Measurements from ENCODE around the gene LMBRD2. TPM values are rescaled to one million over a fixed set of nuclear protein-coding genes. Genes with fewer than 3 reads are reported as not detected.
A peak's percentile ranks its signal among the peaks of the same experiment; 100 is the strongest.
"Not testable (repeated sequence)": the region's sequence is repeated elsewhere in the genome, so short reads cannot be mapped to it uniquely, and the experiment has no call there.

The LMBRD2 gene
- total and polyA plus RNA-seq, 9 of the 15 experiments (the other 6 are each of a cell fraction or from before 2014, with no cell fraction given): 2.1 to 24.2 (median 10.6) TPM

DNA sequence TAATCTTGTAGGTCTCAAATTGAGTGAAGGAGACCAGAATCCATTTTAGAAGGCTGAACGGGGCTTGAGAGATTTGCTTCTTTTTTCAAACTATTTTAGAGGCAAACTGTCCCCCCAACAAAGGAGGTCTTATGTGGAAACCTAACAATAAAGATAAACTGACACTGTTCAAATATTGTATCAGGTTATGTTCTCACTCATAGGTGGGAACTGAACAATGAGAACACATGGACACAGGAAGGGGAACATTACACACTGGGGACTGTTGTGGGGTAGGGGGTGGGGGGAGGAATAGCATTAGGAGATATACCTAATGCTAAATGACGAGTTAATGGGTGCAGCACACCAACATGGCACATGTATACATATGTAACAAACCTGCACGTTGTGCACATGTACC is 47.1 kb upstream of the LMBRD2 start:
- H3K36me3 ChIP-seq (ENCODE audit: control insufficient read depth, insufficient read depth, low read length): peaks cover 78% of the 10 kb centered on the region; the same call in 2 of the 3 replicates
- H3K4me1 ChIP-seq (replicated peaks in 1 of 2; ENCODE audit: control insufficient read depth in 2 of 2, insufficient read depth in 2 of 2, low read length in 2 of 2); H3K4me3 ChIP-seq; H3K9me1 ChIP-seq (ENCODE audit: control insufficient read depth, insufficient read depth, low read length); intact Hi-C loops (cut with micrococcal nuclease); H4K20me1 ChIP-seq (replicated peaks; ENCODE audit: control insufficient read depth, insufficient read depth, low read length); H2AFZ ChIP-seq (ENCODE audit: low read depth, low read length); CTCF ChIA-PET (ENCODE audit: low intra/inter-chr PET ratio); ATAC-seq; H3K9ac ChIP-seq (ENCODE audit: insufficient read depth in 1 of 2, low read depth in 2 of 2, low read length in 2 of 2); H3K4me2 ChIP-seq (ENCODE audit: insufficient read depth, low read length); H3K27me3 ChIP-seq (ENCODE audit: control insufficient read depth in 2 of 2, insufficient read depth in 2 of 2, low read length in 2 of 2); H3K79me2 ChIP-seq (ENCODE audit: control insufficient read depth, insufficient read depth, low read length); in situ Hi-C loops (cut with MboI); DNase-seq (ENCODE audit: extremely low read depth in 1 of 4, low spot score in 3 of 4); FAIRE-seq; H3K9me3 ChIP-seq (replicated peaks; ENCODE audit: control insufficient read depth, insufficient read depth, low read depth, low read length); POLR2A ChIA-PET; BruUV-seq (replicated peaks); H3K27ac ChIP-seq (ENCODE audit: extremely low read depth, low read depth, low read length): not testable (repeated sequence)
- WGBS (ENCODE audit: insufficient coverage, low coverage, missing lambda C conversion rate): 93% methylated on average over 1 of the region's 3 CpGs

DNA sequence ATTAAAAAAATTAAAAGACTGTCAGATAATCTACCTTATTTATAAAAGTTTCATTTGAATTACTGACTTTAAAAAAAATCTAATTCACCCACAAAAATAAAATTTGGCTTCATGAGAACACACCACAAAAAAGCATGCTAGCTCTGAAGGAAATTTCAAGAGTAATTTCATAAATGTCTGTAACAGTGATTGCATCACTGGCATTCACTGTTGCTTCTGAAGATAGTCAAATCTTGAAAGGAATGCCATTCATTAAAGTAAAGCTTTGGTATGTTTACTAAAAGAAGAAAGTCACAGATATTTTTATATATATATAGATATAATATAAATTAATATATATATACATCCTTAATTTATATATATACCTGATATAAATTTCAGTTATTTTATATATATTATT is 46.6 kb upstream of the LMBRD2 start:
- H3K27ac ChIP-seq (ENCODE audit: extremely low read depth, low read depth, low read length): no peak overlapping the region
- H3K9me3 ChIP-seq (replicated peaks; ENCODE audit: control insufficient read depth, insufficient read depth, low read depth, low read length): no peaks in the 10 kb centered on the region
- H3K4me2 ChIP-seq (ENCODE audit: insufficient read depth, low read length): no peak overlapping the region
- ATAC-seq (no peak), FAIRE-seq (no peak), DNase-seq (ENCODE audit: extremely low read depth in 1 of 4, low spot score in 3 of 4) (no peak)
- in situ Hi-C loops (cut with MboI): no loop called here
- H3K9ac ChIP-seq (ENCODE audit: insufficient read depth in 1 of 2, low read depth in 2 of 2, low read length in 2 of 2): no peak overlapping the region
- H2AFZ ChIP-seq (ENCODE audit: low read depth, low read length): no peak overlapping the region
- POLR2A ChIA-PET: no interaction called here
- H3K4me3 ChIP-seq: no peak overlapping the region
- no peaks in the 10 kb centered on the region for H4K20me1 ChIP-seq (replicated peaks; ENCODE audit: control insufficient read depth, insufficient read depth, low read length)
- intact Hi-C loops (cut with micrococcal nuclease): no loop called here
- CTCF ChIA-PET (ENCODE audit: low intra/inter-chr PET ratio): no interaction called here
- H3K79me2 ChIP-seq (ENCODE audit: control insufficient read depth, insufficient read depth, low read length): no peaks in the 10 kb centered on the region
- H3K27me3 ChIP-seq (ENCODE audit: control insufficient read depth in 2 of 2, insufficient read depth in 2 of 2, low read length in 2 of 2): no peaks in the 10 kb centered on the region
- no peaks in the 10 kb centered on the region for H3K9me1 ChIP-seq (ENCODE audit: control insufficient read depth, insufficient read depth, low read length)
- TF ChIP-seq, protein P1, sequence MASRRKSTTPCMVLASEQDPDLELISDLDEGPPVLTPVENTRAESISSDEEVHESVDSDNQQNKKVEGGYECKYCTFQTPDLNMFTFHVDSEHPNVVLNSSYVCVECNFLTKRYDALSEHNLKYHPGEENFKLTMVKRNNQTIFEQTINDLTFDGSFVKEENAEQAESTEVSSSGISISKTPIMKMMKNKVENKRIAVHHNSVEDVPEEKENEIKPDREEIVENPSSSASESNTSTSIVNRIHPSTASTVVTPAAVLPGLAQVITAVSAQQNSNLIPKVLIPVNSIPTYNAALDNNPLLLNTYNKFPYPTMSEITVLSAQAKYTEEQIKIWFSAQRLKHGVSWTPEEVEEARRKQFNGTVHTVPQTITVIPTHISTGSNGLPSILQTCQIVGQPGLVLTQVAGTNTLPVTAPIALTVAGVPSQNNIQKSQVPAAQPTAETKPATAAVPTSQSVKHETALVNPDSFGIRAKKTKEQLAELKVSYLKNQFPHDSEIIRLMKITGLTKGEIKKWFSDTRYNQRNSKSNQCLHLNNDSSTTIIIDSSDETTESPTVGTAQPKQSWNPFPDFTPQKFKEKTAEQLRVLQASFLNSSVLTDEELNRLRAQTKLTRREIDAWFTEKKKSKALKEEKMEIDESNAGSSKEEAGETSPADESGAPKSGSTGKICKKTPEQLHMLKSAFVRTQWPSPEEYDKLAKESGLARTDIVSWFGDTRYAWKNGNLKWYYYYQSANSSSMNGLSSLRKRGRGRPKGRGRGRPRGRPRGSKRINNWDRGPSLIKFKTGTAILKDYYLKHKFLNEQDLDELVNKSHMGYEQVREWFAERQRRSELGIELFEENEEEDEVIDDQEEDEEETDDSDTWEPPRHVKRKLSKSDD (conservative IDR thresholded peaks at IDR 0.05; ENCODE audit: low read length): no peak
- TF ChIP-seq MBD2 (IDR thresholded peaks at IDR 0.05; ENCODE audit: borderline replicate concordance, low read depth) (no peak), ATF3 (IDR thresholded peaks at IDR 0.05) (0 out of 2 replicates have a peak, but pooled peaks have one; percentile 35), ATF3 (CRISPR knock-in tag; conservative IDR thresholded peaks at IDR 0.05) (no peak), CEBPG (CRISPR knock-in tag; IDR thresholded peaks at IDR 0.05) (no peak), CEBPG (tag; conservative IDR thresholded peaks at IDR 0.05 in 1 of 2, IDR thresholded peaks at IDR 0.05 in 1 of 2) (peak in 1 of 2 experiments; percentile 44; a peak in 1 of 4 replicates)
- H3K4me1 ChIP-seq (replicated peaks in 1 of 2; ENCODE audit: control insufficient read depth in 2 of 2, insufficient read depth in 2 of 2, low read length in 2 of 2): no peaks in the 10 kb centered on the region
- BruUV-seq (replicated peaks): no TSS peak
- peaks cover 76% of the 10 kb centered on the region; the same call in 2 of the 3 replicates for H3K36me3 ChIP-seq (ENCODE audit: control insufficient read depth, insufficient read depth, low read length)
